ENCODE measurements around the gene LRRC4C. TPM values are rescaled to one million over a fixed set of nuclear protein-coding genes. Genes with fewer than 3 reads are reported as not detected.

The LRRC4C gene
- total RNA-seq, 1 donor from 2014 or later, result not detected

GRCh38 chr11:41284354-41284753 is 175.1 kb downstream of the LRRC4C start:
- no peak for DNase-seq (ENCODE audit: low spot score in 2 of 2)
- no peaks in the 10 kb centered on the region for H3K9me3 ChIP-seq
- intact Hi-C loops (cut with DNase I), result no loop called here
- TF ChIP-seq CTCF (IDR thresholded peaks at IDR 0.05), result no peak
- H3K27me3 ChIP-seq, result no peaks in the 10 kb centered on the region
- no peaks in the 10 kb centered on the region for H3K36me3 ChIP-seq
- H3K4me1 ChIP-seq, result no peaks in the 10 kb centered on the region
- no peak overlapping the region for H3K4me3 ChIP-seq
- no peak overlapping the region for H3K27ac ChIP-seq

GRCh38 chr11:41283191-41283930 is 176.1 kb downstream of the LRRC4C start:
- no peak for DNase-seq (ENCODE audit: low spot score in 2 of 2)
- Histone ChIP-seq H3K4me1 (no peaks in the 10 kb centered on the region), H3K27me3 (no peaks in the 10 kb centered on the region), H3K27ac (no peak overlapping the region), H3K4me3 (no peak overlapping the region), H3K9me3 (no peaks in the 10 kb centered on the region), H3K36me3 (no peaks in the 10 kb centered on the region)
- TF ChIP-seq CTCF (IDR thresholded peaks at IDR 0.05), result no peak
- intact Hi-C loops (cut with DNase I), result no loop called here

GRCh38 chr11:41282395-41282794 is 177.1 kb downstream of the LRRC4C start:
- Histone ChIP-seq H3K4me1 (no peaks in the 10 kb centered on the region), H3K36me3 (no peaks in the 10 kb centered on the region), H3K4me3 (no peak overlapping the region), H3K27ac (no peak overlapping the region), H3K27me3 (no peaks in the 10 kb centered on the region), H3K9me3 (no peaks in the 10 kb centered on the region)
- intact Hi-C loops (cut with DNase I), result no loop called here
- TF ChIP-seq CTCF (IDR thresholded peaks at IDR 0.05), result no peak
- DNase-seq (ENCODE audit: low spot score in 2 of 2), result no peak

GRCh38 chr11:41281131-41281742 is 178.2 kb downstream of the LRRC4C start:
- Histone ChIP-seq H3K27me3 (no peaks in the 10 kb centered on the region), H3K36me3 (no peaks in the 10 kb centered on the region), H3K9me3 (no peaks in the 10 kb centered on the region), H3K4me3 (no peak overlapping the region), H3K4me1 (no peaks in the 10 kb centered on the region), H3K27ac (no peak overlapping the region)
- intact Hi-C loops (cut with DNase I), result no loop called here
- no peak for TF ChIP-seq CTCF (IDR thresholded peaks at IDR 0.05)
- DNase-seq (ENCODE audit: low spot score in 2 of 2), result no peak

- Histone ChIP-seq H3K4me1 (no peaks in the 10 kb centered on the region), H3K27ac (no peak overlapping the region), H3K9me3 (no peaks in the 10 kb centered on the region), H3K4me3 (no peak overlapping the region), H3K27me3 (no peaks in the 10 kb centered on the region), H3K36me3 (no peaks in the 10 kb centered on the region)
- DNase-seq (ENCODE audit: low spot score in 2 of 2), result no peak
- intact Hi-C loops (cut with DNase I), result no loop called here
- no peak for TF ChIP-seq CTCF (IDR thresholded peaks at IDR 0.05)
These were observed 184.6 kb downstream of the LRRC4C start for GRCh38 chr11:41274831-41275230.

Measured in ascending aorta (tissue), 2 donors.